Stimulated activated CD8-positive, alpha-beta memory T cell treated with anti-CD3 and anti-CD28 coated beads, Interleukin-12 subunit alpha, Interleukin-12 subunit beta, amount 100 ng/mL, for 24 hours (primary cell): Measurements from ENCODE around the gene MTLN.
"Not testable (repeated sequence)": the region's sequence is repeated elsewhere in the genome, so short reads cannot be mapped to it uniquely, and the experiment has no call there.

Experiments
- DNase-seq: peaks from one replicate; pipeline ENCODE4 v3.0.0-alpha.2; 2020; ENCODE audit errors: extremely low read depth

MTLN gene

GRCh38 chr2:110198016-110198415, 14.3 kb downstream of the MTLN start:
- no peak for DNase-seq

- no peak for DNase-seq
These were observed 14.9 kb downstream of the MTLN start for GRCh38 chr2:110197452-110197851.

- DNase-seq: not testable (repeated sequence)
These were observed 22.2 kb downstream of the MTLN start for GRCh38 chr2:110190169-110190568.

GRCh38 chr2:110182449-110182848, 29.9 kb downstream of the MTLN start:
- DNase-seq: no peak

GRCh38 chr2:110180036-110180435, 32.3 kb downstream of the MTLN start:
- DNase-seq: no peak

- no peak for DNase-seq
These were observed 38.8 kb downstream of the MTLN start for GRCh38 chr2:110173523-110173922.

GRCh38 chr2:110172506-110172905, 39.8 kb downstream of the MTLN start:
- no peak for DNase-seq

- no peak for DNase-seq
These were observed 42.2 kb downstream of the MTLN start for GRCh38 chr2:110170102-110170501.

GRCh38 chr2:110167326-110168000, 44.9 kb downstream of the MTLN start:
- DNase-seq: no peak

GRCh38 chr2:110166266-110166665, 46.1 kb downstream of the MTLN start:
- no peak for DNase-seq
